Karpas-422 (cell line): ENCODE measurements around the gene ZFP64. TPM values are rescaled to one million over a fixed set of nuclear protein-coding genes. Genes with fewer than 3 reads are reported as not detected.

Experiments
- DNase-seq: peaks from one replicate; pipeline ENCODE4 v3.0.0-alpha.2; 2015
- H2AFZ ChIP-seq: fragments of 200-600 bp; sonication (generic); 2 replicates; pipeline ENCODE4 v1.6.1; 2014; ENCODE audit warnings: antibody characterized with exemption, low read length, mixed read lengths
- H3K27ac ChIP-seq: fragments of 200-600 bp; sonication (generic); 2 replicates; pipeline ENCODE4 v1.5.1; 2014; ENCODE audit warnings: mild to moderate bottlenecking, low read length, moderate library complexity
- H3K27me3 ChIP-seq: fragments of 200-600 bp; sonication (generic); 2 replicates; pipeline ENCODE4 v1.6.1; 2014; ENCODE audit warnings: low read length, mixed read lengths
- H3K36me3 ChIP-seq: fragments of 200-600 bp; sonication (generic); 2 replicates; pipeline ENCODE4 v1.6.1; 2014; ENCODE audit warnings: low read length, mixed read lengths; ENCODE audit not compliant: insufficient read depth
- H3K4me1 ChIP-seq: fragments of 200-600 bp; sonication (generic); 2 replicates; pipeline ENCODE4 v1.6.1; 2014; ENCODE audit warnings: mild to moderate bottlenecking, low read length, mixed read lengths
- H3K4me2 ChIP-seq: fragments of 200-600 bp; sonication (generic); 2 replicates; pipeline ENCODE4 v1.6.1; 2014; ENCODE audit warnings: low read length, low read depth, mild to moderate bottlenecking; ENCODE audit not compliant: poor library complexity, severe bottlenecking
- H3K4me3 ChIP-seq: fragments of 200-600 bp; sonication (generic); 2 replicates; pipeline ENCODE4 v1.5.1; 2014; ENCODE audit warnings: mild to moderate bottlenecking, antibody characterized with exemption, low read length, mixed read lengths
- H3K79me2 ChIP-seq: fragments of 200-600 bp; sonication (generic); 2 replicates; pipeline ENCODE4 v1.6.1; 2014; ENCODE audit warnings: mild to moderate bottlenecking, low read length, mixed read lengths
- H3K9ac ChIP-seq: fragments of 200-600 bp; sonication (generic); 2 replicates; pipeline ENCODE4 v1.6.0; 2014; ENCODE audit warnings: low read length
- H3K9me2 ChIP-seq: fragments of 200-600 bp; sonication (generic), shearing (Covaris generic); replicated peaks from 2 replicates; pipeline ENCODE4 v1.6.0; 2014; ENCODE audit warnings: mild to moderate bottlenecking, low read length, moderate library complexity; ENCODE audit not compliant: insufficient read depth
- H3K9me3 ChIP-seq: fragments of 300-700, 200-600 bp; sonication (generic); 2 replicates; pipeline ENCODE4 v1.6.1; 2014; ENCODE audit warnings: low read length, mixed read lengths
- H4K20me1 ChIP-seq: fragments of 200-600 bp; sonication (generic); 2 replicates; pipeline ENCODE4 v1.6.1; 2014; ENCODE audit warnings: mild to moderate bottlenecking, antibody characterized with exemption, low read length, low read depth; ENCODE audit not compliant: insufficient read depth
- total RNA-seq: library from RNA; depleted of rRNA; stranded (reverse); fragments of >200 nt; shearing (Covaris generic); gene quantifications from 2 replicates; pipeline ENCODE4 v1.2.3, GENCODE V29; 2014; ENCODE audit warnings: low replicate concordance; rRNA removed

The ZFP64 gene
- total RNA-seq = 5.9 and 13.7 TPM in 2 replicates

- no peaks in the 10 kb centered on the region for H4K20me1 ChIP-seq
- peak within 1 kb of the TSS; percentile 52 for H3K27ac ChIP-seq
- H3K4me1 ChIP-seq = peaks cover 15% of the 10 kb centered on the region
- no peaks in the 10 kb centered on the region for H3K9me3 ChIP-seq
- peak within 1 kb of the TSS; percentile 87 for H3K4me2 ChIP-seq
- H3K4me3 ChIP-seq = peak within 1 kb of the TSS; percentile 91
- H2AFZ ChIP-seq = peak within 1 kb of the TSS; percentile 82
- peaks cover 43% of the 10 kb centered on the region for H3K79me2 ChIP-seq
- peaks cover 2% of the 10 kb centered on the region; the same call in 1 of the 2 replicates for H3K36me3 ChIP-seq
- peak; percentile 93 for DNase-seq
- peak within 1 kb of the TSS; percentile 88 for H3K9ac ChIP-seq
- no peaks in the 10 kb centered on the region for H3K9me2 ChIP-seq
- H3K27me3 ChIP-seq = no peaks in the 10 kb centered on the region
Measured at GRCh38 chr20:52191132-52191915, at the start of gene ZFP64. Gene ZFP64 (minus strand): TSS chr20:52191779. CDS start chr20:52191636, 143 bp downstream.

- no peak for DNase-seq
- Histone ChIP-seq H4K20me1 (no peaks in the 10 kb centered on the region), H3K4me2 (no peak overlapping the region), H3K79me2 (no peaks in the 10 kb centered on the region), H3K27ac (no peak overlapping the region), H3K9me2 (no peaks in the 10 kb centered on the region), H2AFZ (no peak overlapping the region), H3K9me3 (no peaks in the 10 kb centered on the region), H3K36me3 (no peaks in the 10 kb centered on the region), H3K9ac (no peak overlapping the region), H3K4me3 (no peak overlapping the region), H3K4me1 (no peaks in the 10 kb centered on the region), H3K27me3 (no peaks in the 10 kb centered on the region)
Measured at GRCh38 chr20:52240802-52241201, 49.2 kb upstream of the ZFP64 start.

- no peaks in the 10 kb centered on the region for H3K27me3 ChIP-seq
- H2AFZ ChIP-seq = no peak overlapping the region
- H3K9me3 ChIP-seq = no peaks in the 10 kb centered on the region
- H3K4me3 ChIP-seq = no peak overlapping the region
- no peaks in the 10 kb centered on the region for H3K79me2 ChIP-seq
- no peaks in the 10 kb centered on the region for H4K20me1 ChIP-seq
- H3K4me1 ChIP-seq = no peaks in the 10 kb centered on the region
- H3K36me3 ChIP-seq = no peaks in the 10 kb centered on the region
- DNase-seq = no peak
- no peak overlapping the region for H3K4me2 ChIP-seq
- H3K9ac ChIP-seq = no peak overlapping the region
- H3K27ac ChIP-seq = no peak overlapping the region
- no peaks in the 10 kb centered on the region for H3K9me2 ChIP-seq
Measured at GRCh38 chr20:52239102-52239501, 47.5 kb upstream of the ZFP64 start.

GRCh38 chr20:52236292-52236691 is 44.7 kb upstream of the ZFP64 start:
- Histone ChIP-seq H4K20me1 (no peaks in the 10 kb centered on the region), H3K27me3 (no peaks in the 10 kb centered on the region), H3K4me2 (no peak overlapping the region), H2AFZ (no peak overlapping the region), H3K9ac (no peak overlapping the region), H3K9me2 (no peaks in the 10 kb centered on the region), H3K27ac (no peak overlapping the region), H3K4me3 (no peak overlapping the region), H3K79me2 (no peaks in the 10 kb centered on the region), H3K9me3 (no peaks in the 10 kb centered on the region), H3K4me1 (no peaks in the 10 kb centered on the region), H3K36me3 (no peaks in the 10 kb centered on the region)
- no peak for DNase-seq

GRCh38 chr20:52235129-52235528 is 43.5 kb upstream of the ZFP64 start:
- H4K20me1 ChIP-seq = no peaks in the 10 kb centered on the region
- H3K4me3 ChIP-seq = no peak overlapping the region
- no peaks in the 10 kb centered on the region for H3K79me2 ChIP-seq
- no peaks in the 10 kb centered on the region for H3K27me3 ChIP-seq
- no peak overlapping the region for H3K4me2 ChIP-seq
- DNase-seq = no peak
- H3K27ac ChIP-seq = no peak overlapping the region
- no peaks in the 10 kb centered on the region for H3K36me3 ChIP-seq
- no peak overlapping the region for H3K9ac ChIP-seq
- no peaks in the 10 kb centered on the region for H3K9me3 ChIP-seq
- no peaks in the 10 kb centered on the region for H3K9me2 ChIP-seq
- H2AFZ ChIP-seq = no peak overlapping the region
- no peaks in the 10 kb centered on the region for H3K4me1 ChIP-seq

GRCh38 chr20:52234302-52235045 is 42.9 kb upstream of the ZFP64 start:
- Histone ChIP-seq H3K9me3 (no peaks in the 10 kb centered on the region), H3K9ac (no peak overlapping the region), H3K4me1 (no peaks in the 10 kb centered on the region), H3K4me3 (no peak overlapping the region), H3K9me2 (no peaks in the 10 kb centered on the region), H3K27me3 (no peaks in the 10 kb centered on the region), H4K20me1 (no peaks in the 10 kb centered on the region), H3K27ac (no peak overlapping the region), H3K79me2 (no peaks in the 10 kb centered on the region), H2AFZ (no peak overlapping the region), H3K4me2 (no peak overlapping the region), H3K36me3 (no peaks in the 10 kb centered on the region)
- DNase-seq = no peak

- Histone ChIP-seq H3K4me2 (no peak overlapping the region), H3K79me2 (no peaks in the 10 kb centered on the region), H3K9me2 (no peaks in the 10 kb centered on the region), H4K20me1 (no peaks in the 10 kb centered on the region), H3K4me1 (no peaks in the 10 kb centered on the region), H3K9me3 (no peaks in the 10 kb centered on the region), H2AFZ (no peak overlapping the region), H3K27ac (no peak overlapping the region), H3K4me3 (no peak overlapping the region), H3K27me3 (no peaks in the 10 kb centered on the region), H3K9ac (no peak overlapping the region), H3K36me3 (no peaks in the 10 kb centered on the region)
- DNase-seq = no peak
Measured at GRCh38 chr20:52231230-52231746, 39.7 kb upstream of the ZFP64 start.

GRCh38 chr20:52230409-52230808 is 38.8 kb upstream of the ZFP64 start:
- Histone ChIP-seq H3K9ac (no peak overlapping the region), H3K4me3 (no peak overlapping the region), H3K9me3 (no peaks in the 10 kb centered on the region), H3K4me1 (no peaks in the 10 kb centered on the region), H3K9me2 (no peaks in the 10 kb centered on the region), H3K36me3 (no peaks in the 10 kb centered on the region), H3K79me2 (no peaks in the 10 kb centered on the region), H2AFZ (peak overlapping the region; percentile 62; the same call in 1 of the 2 replicates), H3K27me3 (no peaks in the 10 kb centered on the region), H4K20me1 (no peaks in the 10 kb centered on the region), H3K4me2 (no peak overlapping the region), H3K27ac (no peak overlapping the region)
- no peak for DNase-seq
